Activated naive CD4-positive, alpha-beta T cell treated with anti-CD3 and anti-CD28 coated beads, Interleukin-2, amount 10 ng/mL, durations not matched to agents 7 days and 5 days (primary cell): ENCODE measurements around the gene SLC25A12.

Source experiments
- CTCF ChIA-PET: fragments of 350-600 bp; sonication (Branson Sonifier 250); formaldehyde crosslinking; loops from one replicate; lab custom pipeline; 2021; ENCODE audit warnings: antibody characterized with exemption; lab: Charles Lee
- DNase-seq: peaks from one replicate; pipeline ENCODE4 v3.0.0-alpha.2; 2020
- H3K27ac Mint-ChIP-seq: one replicate; pipeline ENCODE4 v1.8.0; 2021; ENCODE audit warnings: mild to moderate bottlenecking, moderate library complexity, mixed read lengths
- H3K27me3 Mint-ChIP-seq: one replicate; pipeline ENCODE4 v1.8.0; 2021; ENCODE audit warnings: mild to moderate bottlenecking, mixed read lengths
- H3K36me3 Mint-ChIP-seq: one replicate; pipeline ENCODE4 v1.8.0; 2021; ENCODE audit warnings: mixed read lengths
- H3K4me1 Mint-ChIP-seq: one replicate; pipeline ENCODE4 v1.8.0; 2021; ENCODE audit warnings: mixed read lengths
- H3K4me3 Mint-ChIP-seq: one replicate; pipeline ENCODE4 v1.8.0; 2021; ENCODE audit warnings: mild to moderate bottlenecking, moderate library complexity, mixed read lengths
- H3K9me3 Mint-ChIP-seq: one replicate; pipeline ENCODE4 v1.8.0; 2021; ENCODE audit warnings: mixed read lengths

Gene SLC25A12, protein sequence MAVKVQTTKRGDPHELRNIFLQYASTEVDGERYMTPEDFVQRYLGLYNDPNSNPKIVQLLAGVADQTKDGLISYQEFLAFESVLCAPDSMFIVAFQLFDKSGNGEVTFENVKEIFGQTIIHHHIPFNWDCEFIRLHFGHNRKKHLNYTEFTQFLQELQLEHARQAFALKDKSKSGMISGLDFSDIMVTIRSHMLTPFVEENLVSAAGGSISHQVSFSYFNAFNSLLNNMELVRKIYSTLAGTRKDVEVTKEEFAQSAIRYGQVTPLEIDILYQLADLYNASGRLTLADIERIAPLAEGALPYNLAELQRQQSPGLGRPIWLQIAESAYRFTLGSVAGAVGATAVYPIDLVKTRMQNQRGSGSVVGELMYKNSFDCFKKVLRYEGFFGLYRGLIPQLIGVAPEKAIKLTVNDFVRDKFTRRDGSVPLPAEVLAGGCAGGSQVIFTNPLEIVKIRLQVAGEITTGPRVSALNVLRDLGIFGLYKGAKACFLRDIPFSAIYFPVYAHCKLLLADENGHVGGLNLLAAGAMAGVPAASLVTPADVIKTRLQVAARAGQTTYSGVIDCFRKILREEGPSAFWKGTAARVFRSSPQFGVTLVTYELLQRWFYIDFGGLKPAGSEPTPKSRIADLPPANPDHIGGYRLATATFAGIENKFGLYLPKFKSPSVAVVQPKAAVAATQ

DNA sequence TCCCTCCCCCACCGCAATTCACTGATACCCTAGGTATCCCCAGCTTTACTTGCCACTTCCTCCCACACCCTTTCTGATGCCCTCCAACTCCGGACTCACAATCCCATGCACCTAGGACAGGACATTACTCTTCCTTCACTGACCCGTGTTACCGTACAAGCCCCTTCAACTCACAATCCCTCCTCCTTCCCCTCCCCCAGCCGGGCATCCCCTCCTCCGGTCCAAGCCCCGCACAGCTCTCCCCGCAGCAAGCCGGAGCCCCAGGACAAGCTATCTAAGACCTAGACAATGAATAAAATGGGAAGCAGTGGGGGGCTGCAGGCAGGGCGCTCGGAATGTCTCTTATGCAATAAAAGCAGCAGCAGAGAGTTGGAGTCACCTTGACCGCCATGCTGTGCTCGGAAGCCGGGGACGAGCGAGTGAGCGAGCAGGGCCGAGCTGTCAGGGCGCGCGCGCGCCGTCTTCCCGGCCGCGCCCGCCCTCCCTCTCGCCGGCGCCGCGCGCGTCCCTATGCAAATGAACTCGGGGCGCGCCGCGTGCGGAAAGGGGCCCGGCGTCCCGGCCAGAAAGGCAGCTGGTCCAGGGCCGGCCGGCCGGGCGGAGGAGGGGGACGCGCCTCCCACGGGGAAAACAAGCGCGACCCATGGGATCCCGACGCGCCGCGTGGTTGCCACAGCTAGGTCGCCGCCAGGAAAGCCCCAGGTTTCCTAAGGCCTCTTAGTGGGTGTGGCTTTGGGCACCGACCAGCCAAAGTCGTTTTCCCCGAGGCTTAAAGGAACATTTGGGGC is at the start of gene SLC25A12:
SLC25A12 (minus strand) TSS at position 421 of the 788 bp plus-strand sequence; CDS start at position 391, 30 bp downstream.
- CTCF ChIA-PET: interaction anchor here (1.2 to 2.1 kb wide), 2 partner anchors 11 to 295 kb away, joined by 3 to 5 read pairs; no protein-coding TSS in a partner anchor
- Mint-ChIP-seq H3K27ac (peak within 1 kb of the TSS; percentile 75), H3K9me3 (peaks cover 3% of the 10 kb centered on the region), H3K4me3 (peak within 1 kb of the TSS; percentile 93), H3K4me1 (peaks cover 47% of the 10 kb centered on the region), H3K27me3 (peaks cover 9% of the 10 kb centered on the region), H3K36me3 (peaks cover 27% of the 10 kb centered on the region)
- peak; percentile 79 for DNase-seq

DNA sequence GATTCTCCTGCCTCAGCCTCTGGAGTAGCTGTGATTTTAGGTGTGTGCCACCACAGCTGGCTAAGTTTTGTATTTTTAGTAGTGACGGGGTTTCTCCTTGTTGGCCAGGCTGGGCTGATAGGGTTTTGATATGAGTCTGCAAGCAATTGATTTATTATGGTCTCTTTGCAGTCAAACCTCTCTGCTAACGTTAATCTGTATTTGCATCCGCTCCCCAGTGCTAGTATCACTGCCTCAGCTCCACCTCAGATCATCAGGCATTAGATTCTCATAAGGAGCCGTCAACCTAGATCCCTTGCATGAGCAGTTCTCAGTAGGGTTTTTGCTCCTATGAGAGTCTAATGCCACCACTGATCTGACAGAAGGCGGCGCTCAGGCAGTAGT is 47.3 kb upstream of the SLC25A12 start:
- H3K36me3 Mint-ChIP-seq: peaks cover 12% of the 10 kb centered on the region
- peaks cover 13% of the 10 kb centered on the region for H3K4me1 Mint-ChIP-seq
- H3K9me3 Mint-ChIP-seq: no peaks in the 10 kb centered on the region
- no peaks in the 10 kb centered on the region for H3K27me3 Mint-ChIP-seq
- H3K4me3 Mint-ChIP-seq: no peak overlapping the region
- CTCF ChIA-PET: interaction anchor here (0.9 to 2.0 kb wide), 5 partner anchors 15 to 235 kb away, joined by 3 to 6 read pairs (median 5); no protein-coding TSS in a partner anchor
- H3K27ac Mint-ChIP-seq: no peak overlapping the region
- no peak for DNase-seq

DNA sequence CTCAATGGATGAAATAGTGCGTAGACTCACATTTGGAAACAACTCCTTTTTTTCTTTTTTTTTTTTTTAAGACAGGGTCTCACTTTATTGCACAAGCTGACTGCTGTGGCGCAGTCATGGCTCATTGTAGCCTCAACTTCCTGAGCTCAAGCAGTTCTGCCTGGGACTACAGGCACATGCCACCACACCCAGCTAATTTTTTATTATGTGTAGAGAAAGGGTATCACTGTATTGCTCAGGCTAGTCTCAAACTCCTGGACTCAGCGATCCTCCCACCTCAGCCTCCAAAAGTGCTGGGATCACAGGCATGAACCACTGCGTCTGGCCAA is 45.7 kb upstream of the SLC25A12 start:
- Mint-ChIP-seq H3K27me3 (no peaks in the 10 kb centered on the region), H3K4me1 (peaks cover 16% of the 10 kb centered on the region), H3K36me3 (peaks cover 19% of the 10 kb centered on the region), H3K4me3 (no peak overlapping the region), H3K27ac (no peak overlapping the region), H3K9me3 (no peaks in the 10 kb centered on the region)
- CTCF ChIA-PET: interaction anchor here (1.5 to 2.0 kb wide), 2 partner anchors 9 to 16 kb away, joined by 5 read pairs; no protein-coding TSS in a partner anchor
- DNase-seq: no peak

DNA sequence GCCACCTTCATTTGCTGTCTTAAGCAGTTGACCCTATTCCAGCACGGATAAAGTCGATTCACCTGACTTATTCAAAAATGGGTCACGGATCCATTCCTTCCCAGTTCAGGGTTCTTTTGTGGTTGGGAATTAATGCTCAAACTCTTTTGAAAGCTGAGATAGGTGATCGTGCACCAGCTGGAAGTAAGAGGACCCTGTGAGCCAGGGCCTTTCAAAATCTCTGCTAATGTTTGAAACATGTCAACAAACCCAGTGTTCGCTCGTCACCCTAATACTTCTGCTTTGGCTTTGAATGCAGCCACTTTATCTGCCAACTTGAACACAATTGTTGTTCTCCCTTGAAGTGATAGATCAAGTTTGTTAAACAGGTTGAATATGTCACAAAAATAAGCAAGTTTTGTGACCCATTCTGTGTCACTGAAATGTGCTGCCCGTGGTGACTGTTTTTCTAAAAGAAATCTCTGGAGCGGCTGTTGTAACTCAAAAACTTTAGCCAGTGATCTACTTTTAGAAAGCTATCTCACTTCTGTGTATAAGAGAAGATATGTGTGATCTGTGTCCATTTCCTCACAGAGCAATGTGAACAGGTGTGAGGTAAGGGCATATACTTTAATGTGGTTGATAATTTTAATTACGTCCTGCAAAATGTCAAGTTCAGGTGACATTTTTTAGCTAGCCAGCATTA is 45.2 kb upstream of the SLC25A12 start:
- no peak overlapping the region for H3K27ac Mint-ChIP-seq

DNA sequence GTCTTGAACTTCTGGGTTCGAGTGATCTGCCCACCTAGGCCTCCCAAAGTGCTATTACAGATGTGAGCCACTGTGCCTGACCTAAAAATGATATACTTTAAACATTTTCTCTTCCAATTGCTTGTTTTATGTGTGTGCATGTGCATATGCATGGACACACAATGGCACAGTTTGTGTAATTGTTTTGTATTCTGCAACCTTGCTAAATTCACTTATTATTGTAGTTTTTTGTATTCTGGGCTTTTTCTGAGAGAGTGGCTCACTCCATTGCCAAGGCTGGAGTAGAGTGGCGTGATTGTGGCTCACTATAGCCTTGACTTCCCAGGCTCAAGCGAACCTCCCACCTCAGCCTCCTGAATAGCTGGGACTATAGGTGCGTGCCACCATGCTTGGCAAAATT is 36.3 kb upstream of the SLC25A12 start:
- peaks cover 58% of the 10 kb centered on the region for H3K36me3 Mint-ChIP-seq

More for the DNA sequence above, 45.2 kb upstream of the SLC25A12 start:
- H3K4me1 Mint-ChIP-seq: peaks cover 15% of the 10 kb centered on the region
- no peaks in the 10 kb centered on the region for H3K9me3 Mint-ChIP-seq
- no peaks in the 10 kb centered on the region for H3K27me3 Mint-ChIP-seq
- H3K4me3 Mint-ChIP-seq: no peak overlapping the region
- peaks cover 21% of the 10 kb centered on the region for H3K36me3 Mint-ChIP-seq
- CTCF ChIA-PET: interaction anchor here (1.5 to 2.0 kb wide), 2 partner anchors 9 to 15 kb away, joined by 5 read pairs; no protein-coding TSS in a partner anchor
- DNase-seq: no peak

DNA sequence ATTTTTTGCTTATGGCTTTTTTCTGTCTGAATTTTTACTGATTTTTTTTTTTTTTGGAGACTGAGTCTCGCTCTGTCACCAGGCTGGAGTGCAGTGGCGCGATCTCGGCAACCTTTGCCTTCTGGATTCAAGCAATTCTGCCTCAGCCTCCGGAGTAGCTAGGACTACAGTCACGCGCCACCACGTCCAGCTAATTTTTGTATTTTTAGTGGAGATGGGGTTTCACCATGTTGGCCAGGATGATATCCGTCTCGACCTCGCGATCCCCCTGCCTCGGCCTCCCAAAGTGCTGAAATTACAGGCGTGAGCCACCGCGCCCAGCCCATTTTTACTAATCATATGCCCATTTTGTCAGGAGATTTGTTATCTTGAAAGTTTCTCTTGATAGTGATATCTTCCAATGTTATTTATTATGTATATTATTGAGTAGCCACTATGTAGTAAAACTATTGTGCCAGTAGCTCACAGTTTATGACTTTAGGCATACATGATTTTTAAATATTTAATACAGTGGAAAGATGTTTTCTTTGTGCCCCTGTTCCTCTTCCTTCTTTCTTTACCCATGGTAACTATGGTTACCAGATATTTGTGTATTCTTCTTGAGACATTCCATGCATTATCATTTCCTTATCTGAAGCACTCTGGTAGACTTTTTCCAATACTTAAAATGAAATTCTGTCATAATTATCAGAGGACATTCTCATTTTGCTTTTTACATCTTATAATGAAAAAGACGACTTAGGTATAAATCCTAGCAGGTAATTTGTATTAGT is 30.3 kb upstream of the SLC25A12 start:
- CTCF ChIA-PET: interaction anchor here (0.7 to 1.7 kb wide), 2 partner anchors 14 to 16 kb away, joined by 3 to 5 read pairs; no protein-coding TSS in a partner anchor
- Mint-ChIP-seq H3K4me1 (peaks cover 53% of the 10 kb centered on the region), H3K9me3 (no peaks in the 10 kb centered on the region), H3K27me3 (no peaks in the 10 kb centered on the region), H3K27ac (no peak overlapping the region), H3K4me3 (peak overlapping the region; percentile 19), H3K36me3 (peaks cover 35% of the 10 kb centered on the region)
- DNase-seq: no peak

More for the DNA sequence above, 36.3 kb upstream of the SLC25A12 start:
- Mint-ChIP-seq H3K9me3 (no peaks in the 10 kb centered on the region), H3K4me1 (peaks cover 28% of the 10 kb centered on the region), H3K27me3 (no peaks in the 10 kb centered on the region), H3K4me3 (no peak overlapping the region), H3K27ac (no peak overlapping the region)
- DNase-seq: no peak
- CTCF ChIA-PET: no interaction called here

DNA sequence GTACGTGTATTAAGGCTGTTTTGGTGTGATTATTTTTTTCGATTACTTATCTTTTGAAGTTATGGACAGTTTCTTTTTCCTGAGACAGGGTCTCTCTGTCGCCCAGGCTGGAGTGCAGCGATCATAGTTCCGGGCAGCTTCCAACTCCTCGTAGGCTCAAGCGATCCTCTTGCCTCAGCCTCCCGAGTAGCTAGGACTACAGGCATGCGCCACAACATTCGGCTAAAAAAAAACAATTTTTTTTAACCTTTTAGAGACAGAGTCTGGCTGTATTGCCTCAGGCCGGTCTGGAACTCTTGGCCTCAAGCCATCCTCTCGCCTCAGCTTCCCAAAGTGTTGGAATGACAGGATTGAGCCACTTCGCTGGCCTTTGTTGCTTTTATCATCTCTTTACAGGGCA is 29.2 kb upstream of the SLC25A12 start:
- Mint-ChIP-seq H3K27ac (peak overlapping the region; percentile 96), H3K27me3 (no peaks in the 10 kb centered on the region), H3K4me1 (peaks cover 46% of the 10 kb centered on the region), H3K9me3 (no peaks in the 10 kb centered on the region), H3K36me3 (peaks cover 28% of the 10 kb centered on the region), H3K4me3 (peak overlapping the region; percentile 91)
- CTCF ChIA-PET: interaction anchor here (0.7 to 1.7 kb wide), 4 partner anchors 11 to 181 kb away, joined by 3 to 5 read pairs (median 4); no protein-coding TSS in a partner anchor
- no peak for DNase-seq

DNA sequence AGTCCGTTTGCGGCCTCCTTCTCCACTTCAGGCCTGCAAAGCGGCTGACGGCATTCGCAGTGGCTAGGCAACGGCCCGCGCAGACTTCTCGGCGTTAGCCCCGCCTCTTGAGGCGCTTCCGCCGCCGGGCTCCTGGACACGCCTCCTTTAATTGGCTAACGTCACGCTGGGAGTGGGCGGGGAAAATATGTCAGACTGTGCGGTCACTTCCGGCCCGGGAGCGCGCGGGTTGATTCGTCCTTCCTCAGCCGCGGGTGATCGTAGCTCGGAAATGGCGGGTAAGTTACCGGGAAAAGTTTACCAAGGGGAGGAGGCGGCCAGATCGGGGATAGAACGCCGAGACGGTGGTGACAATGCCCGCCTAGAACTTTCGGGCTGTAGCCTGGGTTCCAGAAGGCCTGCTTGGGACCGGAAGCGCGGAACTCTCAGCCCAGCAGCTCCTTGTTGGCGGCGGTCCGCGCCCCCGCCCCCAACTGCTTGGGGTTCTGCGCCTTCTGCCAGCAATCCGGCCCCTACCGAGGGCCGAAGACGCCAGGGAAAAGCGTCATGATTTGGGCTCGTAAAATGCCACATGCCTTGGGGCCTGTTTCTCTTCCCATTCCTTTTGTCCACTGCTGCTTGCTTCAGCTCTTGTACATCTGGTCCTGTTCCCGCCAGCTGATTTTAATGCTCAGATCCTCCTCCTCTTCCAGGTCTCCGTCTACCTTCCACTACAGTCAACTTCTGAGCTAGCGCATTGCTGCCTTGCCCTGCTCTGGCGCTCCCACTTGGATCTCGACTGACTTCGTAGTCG is 28.4 kb upstream of the SLC25A12 start, which contains the start of gene HAT1:
HAT1 (plus strand) TSS at position 232 of the 793 bp plus-strand sequence; CDS start at position 272, 40 bp downstream.
- H3K36me3 Mint-ChIP-seq: peaks cover 24% of the 10 kb centered on the region
- peaks cover 46% of the 10 kb centered on the region for H3K4me1 Mint-ChIP-seq
- peak; percentile 98 for DNase-seq
- no peaks in the 10 kb centered on the region for H3K9me3 Mint-ChIP-seq
- CTCF ChIA-PET: interaction anchor here (1.5 kb wide), 1 partner anchor 182 kb away, joined by 4 read pairs; no protein-coding TSS in a partner anchor
- peak within 1 kb of the TSS; percentile 96 for H3K27ac Mint-ChIP-seq
- H3K27me3 Mint-ChIP-seq: no peaks in the 10 kb centered on the region
- H3K4me3 Mint-ChIP-seq: peak within 1 kb of the TSS; percentile 91

DNA sequence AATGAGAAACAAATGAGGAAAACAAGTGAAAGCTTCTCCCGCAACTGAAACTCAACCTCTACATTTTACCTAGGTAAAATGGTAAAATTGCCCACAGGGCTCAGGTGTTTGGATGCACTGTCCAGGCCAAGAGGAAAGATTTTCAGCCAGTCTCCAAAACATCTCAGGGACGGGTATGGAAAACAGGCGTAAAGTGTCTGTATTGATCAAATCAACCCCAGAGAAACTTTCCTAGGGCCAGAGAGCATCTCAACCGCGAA is 27.9 kb upstream of the SLC25A12 start:
- Mint-ChIP-seq H3K27ac (peak overlapping the region; percentile 96), H3K27me3 (no peaks in the 10 kb centered on the region), H3K4me1 (peaks cover 41% of the 10 kb centered on the region), H3K36me3 (peaks cover 19% of the 10 kb centered on the region), H3K4me3 (peak overlapping the region; percentile 91), H3K9me3 (no peaks in the 10 kb centered on the region)
- DNase-seq: no peak
- CTCF ChIA-PET: no interaction called here

DNA sequence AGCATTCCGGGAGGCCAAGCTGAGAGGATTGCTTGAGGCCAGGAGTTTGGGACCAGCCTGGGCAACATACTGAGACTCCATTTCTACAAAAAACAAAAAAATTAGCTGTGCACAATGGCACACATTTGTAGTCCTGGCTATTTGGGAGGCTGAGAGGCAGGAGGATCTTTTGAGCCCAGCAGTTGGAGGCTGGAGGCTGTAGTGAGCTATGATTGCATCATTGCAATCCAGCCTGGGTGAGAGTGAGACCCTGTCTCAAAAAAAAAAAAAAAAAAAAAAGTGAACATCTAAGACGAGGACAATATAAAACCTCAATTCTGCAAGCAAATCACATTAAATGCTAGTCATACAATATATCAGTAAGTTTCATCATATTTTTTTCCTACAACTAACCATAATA is 25.4 kb upstream of the SLC25A12 start:
- peaks cover 8% of the 10 kb centered on the region for H3K36me3 Mint-ChIP-seq
- no peak overlapping the region for H3K27ac Mint-ChIP-seq
- no peaks in the 10 kb centered on the region for H3K27me3 Mint-ChIP-seq
- no peaks in the 10 kb centered on the region for H3K9me3 Mint-ChIP-seq
- CTCF ChIA-PET: no interaction called here
- no peak for DNase-seq
- H3K4me3 Mint-ChIP-seq: no peak overlapping the region
- H3K4me1 Mint-ChIP-seq: peaks cover 23% of the 10 kb centered on the region

DNA sequence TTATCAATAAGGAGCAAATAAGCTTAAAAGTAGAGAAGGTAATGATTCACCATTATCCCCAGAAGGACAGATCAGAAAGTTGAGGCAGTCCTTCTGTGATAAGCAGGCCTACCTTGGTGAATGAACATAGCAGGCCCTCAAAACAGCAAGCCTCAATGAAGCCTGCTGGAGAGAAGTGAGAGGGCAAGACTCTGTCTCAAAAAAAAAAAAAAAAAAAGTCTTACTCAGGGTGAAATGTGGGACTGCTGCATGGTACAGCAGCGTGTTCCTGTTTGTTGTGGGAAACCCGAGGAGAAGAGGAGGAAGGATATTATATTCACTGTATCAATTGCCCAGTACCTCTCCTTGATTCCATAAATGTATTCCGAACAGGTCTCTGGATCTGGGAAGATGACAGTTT is 19.5 kb upstream of the SLC25A12 start:
- H3K9me3 Mint-ChIP-seq: no peaks in the 10 kb centered on the region
- CTCF ChIA-PET: no interaction called here
- no peak for DNase-seq

DNA sequence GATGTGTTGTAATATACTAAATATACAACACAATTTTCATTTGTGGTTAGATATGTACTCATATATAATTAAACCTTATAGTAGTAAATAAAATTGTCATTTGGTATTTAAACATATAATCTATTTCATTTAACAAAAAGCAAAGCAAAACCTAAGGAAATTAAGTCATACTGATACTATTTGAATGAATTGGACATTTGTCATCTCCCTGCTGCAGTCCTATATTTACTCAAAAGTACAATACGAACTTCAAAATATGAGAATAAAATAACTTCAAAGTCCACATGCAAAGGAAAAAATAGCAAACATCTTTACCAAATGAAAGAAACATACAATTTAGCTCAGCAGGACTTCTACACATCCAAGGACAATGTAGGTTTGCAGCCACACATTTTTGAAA is 16.4 kb upstream of the SLC25A12 start:
- H3K4me3 Mint-ChIP-seq: no peak overlapping the region
- DNase-seq: no peak
- no peaks in the 10 kb centered on the region for H3K4me1 Mint-ChIP-seq
- H3K27me3 Mint-ChIP-seq: peaks cover 30% of the 10 kb centered on the region
- H3K27ac Mint-ChIP-seq: no peak overlapping the region
- no peaks in the 10 kb centered on the region for H3K9me3 Mint-ChIP-seq
- CTCF ChIA-PET: interaction anchor here (0.9 kb wide), 1 partner anchor 13 kb away, joined by 3 read pairs; no protein-coding TSS in a partner anchor
- H3K36me3 Mint-ChIP-seq: no peaks in the 10 kb centered on the region

More for the DNA sequence above, 19.5 kb upstream of the SLC25A12 start:
- Mint-ChIP-seq H3K4me1 (no peaks in the 10 kb centered on the region), H3K36me3 (no peaks in the 10 kb centered on the region), H3K4me3 (no peak overlapping the region), H3K27ac (no peak overlapping the region), H3K27me3 (peaks cover 22% of the 10 kb centered on the region)
